Measurements from ENCODE around the gene MEF2C. TPM values are rescaled to one million over a fixed set of nuclear protein-coding genes. Genes with fewer than 3 reads are reported as not detected.

MEF2C gene
- polyA plus RNA-seq, 1 donor = 14.4 TPM

DNA sequence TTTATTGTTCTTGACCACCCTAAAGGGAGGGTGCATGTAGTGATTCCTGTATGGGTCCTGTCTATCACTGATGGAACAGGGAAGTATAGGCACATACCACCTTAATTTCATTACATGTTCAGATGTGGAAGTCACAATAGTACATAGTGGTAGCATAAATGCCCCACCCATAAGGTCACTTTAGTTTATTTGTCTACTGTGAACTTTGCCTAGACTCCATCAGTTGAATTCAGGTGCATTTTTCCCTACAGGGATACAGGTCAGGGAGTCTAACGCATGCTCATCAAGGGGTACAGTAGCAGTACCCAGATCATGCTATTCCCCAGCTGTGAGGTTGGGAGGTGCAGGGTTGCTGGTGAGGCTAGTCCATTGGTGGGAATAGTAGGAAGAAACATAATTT, 175.0 kb downstream of the MEF2C start:
- DNase-seq = no peak
- Histone ChIP-seq H3K4me3 (ENCODE audit: low read length) (no peak overlapping the region), H3K27ac (ENCODE audit: low read length) (no peak overlapping the region), H3K9me3 (ENCODE audit: control insufficient read depth, low read depth, low read length) (no peaks in the 10 kb centered on the region), H3K36me3 (ENCODE audit: control insufficient read depth, insufficient read depth, low read length) (no peaks in the 10 kb centered on the region), H3K4me1 (ENCODE audit: control insufficient read depth, insufficient read depth, low read length) (no peaks in the 10 kb centered on the region), H3K27me3 (ENCODE audit: control insufficient read depth, insufficient read depth, low read length) (peaks cover 11% of the 10 kb centered on the region)
- WGBS (ENCODE audit: insufficient coverage, low lambda C conversion rate) = no CpG with 5 or more reads among the region's 1 CpG

- WGBS (ENCODE audit: insufficient coverage, low lambda C conversion rate) = no CpG with 5 or more reads among the region's 4 CpGs
- Histone ChIP-seq H3K4me3 (ENCODE audit: low read length) (no peak overlapping the region), H3K4me1 (ENCODE audit: control insufficient read depth, insufficient read depth, low read length) (no peaks in the 10 kb centered on the region), H3K27me3 (ENCODE audit: control insufficient read depth, insufficient read depth, low read length) (peaks cover 11% of the 10 kb centered on the region), H3K27ac (ENCODE audit: low read length) (no peak overlapping the region), H3K9me3 (ENCODE audit: control insufficient read depth, low read depth, low read length) (no peaks in the 10 kb centered on the region), H3K36me3 (ENCODE audit: control insufficient read depth, insufficient read depth, low read length) (no peaks in the 10 kb centered on the region)
- no peak for DNase-seq
Measured at GRCh38 chr5:88707216-88707965, 175.6 kb downstream of the MEF2C start.

DNA sequence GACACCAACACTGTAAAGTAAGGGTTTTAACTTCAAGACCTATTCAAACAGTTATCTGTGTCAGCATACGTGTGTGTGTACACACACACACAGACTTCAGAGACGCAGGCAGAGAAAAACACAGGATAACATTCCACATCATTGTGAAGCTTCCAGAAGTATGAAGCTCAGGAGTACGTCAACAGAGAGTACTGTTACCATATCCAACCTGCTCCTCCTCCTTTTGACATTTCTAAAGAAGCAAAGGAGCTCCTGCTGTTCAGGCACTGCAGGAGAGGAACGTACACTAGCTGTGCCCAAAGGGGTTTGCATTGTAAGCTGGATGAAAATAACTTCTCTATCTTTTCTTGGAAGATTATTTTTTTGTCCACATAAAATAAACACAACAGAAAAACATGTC, 180.7 kb downstream of the MEF2C start:
- Histone ChIP-seq H3K4me3 (ENCODE audit: low read length) (no peak overlapping the region), H3K27ac (ENCODE audit: low read length) (no peak overlapping the region), H3K4me1 (ENCODE audit: control insufficient read depth, insufficient read depth, low read length) (no peaks in the 10 kb centered on the region), H3K36me3 (ENCODE audit: control insufficient read depth, insufficient read depth, low read length) (no peaks in the 10 kb centered on the region), H3K9me3 (ENCODE audit: control insufficient read depth, low read depth, low read length) (no peaks in the 10 kb centered on the region), H3K27me3 (ENCODE audit: control insufficient read depth, insufficient read depth, low read length) (peaks cover 23% of the 10 kb centered on the region)
- no peak for DNase-seq
- no CpG with 5 or more reads among the region's 4 CpGs for WGBS (ENCODE audit: insufficient coverage, low lambda C conversion rate)

GRCh38 chr5:88700121-88700520, 182.9 kb downstream of the MEF2C start:
- H3K27me3 ChIP-seq (ENCODE audit: control insufficient read depth, insufficient read depth, low read length) = peaks cover 31% of the 10 kb centered on the region
- H3K4me3 ChIP-seq (ENCODE audit: low read length) = no peak overlapping the region
- no peak for DNase-seq
- no peaks in the 10 kb centered on the region for H3K4me1 ChIP-seq (ENCODE audit: control insufficient read depth, insufficient read depth, low read length)
- no peak overlapping the region for H3K27ac ChIP-seq (ENCODE audit: low read length)
- H3K9me3 ChIP-seq (ENCODE audit: control insufficient read depth, low read depth, low read length) = no peaks in the 10 kb centered on the region
- H3K36me3 ChIP-seq (ENCODE audit: control insufficient read depth, insufficient read depth, low read length) = no peaks in the 10 kb centered on the region

DNA sequence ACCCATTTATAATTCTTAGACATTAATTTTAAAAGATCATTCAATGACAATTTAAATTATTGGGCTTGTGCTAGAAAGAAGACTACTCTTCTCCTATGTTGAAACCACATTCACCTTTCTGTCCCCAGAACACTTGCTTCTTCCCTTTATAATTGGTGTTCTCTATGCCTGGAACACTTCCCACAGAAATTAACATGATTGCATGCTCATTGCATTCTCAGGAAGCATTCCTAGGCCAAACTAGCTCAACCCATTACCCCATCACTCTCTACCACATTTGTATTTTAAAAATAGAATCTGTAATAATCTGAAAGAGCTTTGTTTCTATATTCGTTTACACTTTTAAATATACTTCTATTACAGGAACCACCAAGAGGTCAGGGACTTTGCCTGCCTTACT, 184.7 kb downstream of the MEF2C start:
- 86% methylated on average over 1 of the region's 1 CpG for WGBS (ENCODE audit: insufficient coverage, low lambda C conversion rate)
- DNase-seq = no peak
- peaks cover 50% of the 10 kb centered on the region for H3K27me3 ChIP-seq (ENCODE audit: control insufficient read depth, insufficient read depth, low read length)
- peaks cover 3% of the 10 kb centered on the region for H3K9me3 ChIP-seq (ENCODE audit: control insufficient read depth, low read depth, low read length)
- H3K4me3 ChIP-seq (ENCODE audit: low read length) = no peak overlapping the region
- H3K36me3 ChIP-seq (ENCODE audit: control insufficient read depth, insufficient read depth, low read length) = no peaks in the 10 kb centered on the region
- H3K4me1 ChIP-seq (ENCODE audit: control insufficient read depth, insufficient read depth, low read length) = no peaks in the 10 kb centered on the region
- H3K27ac ChIP-seq (ENCODE audit: low read length) = no peak overlapping the region

DNA sequence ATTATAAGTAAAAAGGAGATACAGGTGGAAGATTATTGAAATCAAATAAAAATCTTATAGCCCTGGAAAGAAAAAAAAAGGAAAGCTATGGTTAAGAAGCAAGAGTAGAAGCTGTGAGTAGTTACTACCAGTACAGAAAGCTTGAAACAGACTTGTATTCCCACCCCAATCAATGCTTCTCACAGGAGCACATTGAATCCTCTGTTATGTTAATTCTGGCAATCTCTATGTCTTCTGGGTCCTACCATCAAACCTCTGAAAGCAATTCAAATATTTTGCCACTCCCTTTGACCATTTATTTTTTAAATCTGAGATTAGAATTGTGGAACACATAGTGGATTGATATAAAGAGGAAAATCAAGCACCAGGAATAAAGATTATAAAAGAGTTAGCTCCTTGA, 186.5 kb downstream of the MEF2C start:
- H3K4me1 ChIP-seq (ENCODE audit: control insufficient read depth, insufficient read depth, low read length) = no peaks in the 10 kb centered on the region
- H3K27me3 ChIP-seq (ENCODE audit: control insufficient read depth, insufficient read depth, low read length) = peaks cover 64% of the 10 kb centered on the region
- no peak overlapping the region for H3K27ac ChIP-seq (ENCODE audit: low read length)
- H3K36me3 ChIP-seq (ENCODE audit: control insufficient read depth, insufficient read depth, low read length) = no peaks in the 10 kb centered on the region
- peaks cover 3% of the 10 kb centered on the region for H3K9me3 ChIP-seq (ENCODE audit: control insufficient read depth, low read depth, low read length)
- no peak overlapping the region for H3K4me3 ChIP-seq (ENCODE audit: low read length)
- DNase-seq = no peak

GRCh38 chr5:88695931-88696330, 187.1 kb downstream of the MEF2C start:
- Histone ChIP-seq H3K4me1 (ENCODE audit: control insufficient read depth, insufficient read depth, low read length) (peaks cover 3% of the 10 kb centered on the region), H3K36me3 (ENCODE audit: control insufficient read depth, insufficient read depth, low read length) (no peaks in the 10 kb centered on the region), H3K9me3 (ENCODE audit: control insufficient read depth, low read depth, low read length) (peaks cover 3% of the 10 kb centered on the region), H3K27ac (ENCODE audit: low read length) (no peak overlapping the region), H3K4me3 (ENCODE audit: low read length) (no peak overlapping the region), H3K27me3 (ENCODE audit: control insufficient read depth, insufficient read depth, low read length) (peaks cover 70% of the 10 kb centered on the region)
- WGBS (ENCODE audit: insufficient coverage, low lambda C conversion rate) = no CpG with 5 or more reads among the region's 3 CpGs
- no peak for DNase-seq

- no peak for DNase-seq
- Histone ChIP-seq H3K4me3 (ENCODE audit: low read length) (no peak overlapping the region), H3K36me3 (ENCODE audit: control insufficient read depth, insufficient read depth, low read length) (no peaks in the 10 kb centered on the region), H3K9me3 (ENCODE audit: control insufficient read depth, low read depth, low read length) (peaks cover 7% of the 10 kb centered on the region), H3K4me1 (ENCODE audit: control insufficient read depth, insufficient read depth, low read length) (peaks cover 8% of the 10 kb centered on the region), H3K27ac (ENCODE audit: low read length) (no peak overlapping the region), H3K27me3 (ENCODE audit: control insufficient read depth, insufficient read depth, low read length) (peaks cover 75% of the 10 kb centered on the region)
- 0% methylated on average over 1 of the region's 19 CpGs for WGBS (ENCODE audit: insufficient coverage, low lambda C conversion rate)
Measured at GRCh38 chr5:88695232-88695631, 187.8 kb downstream of the MEF2C start.

- no peak overlapping the region for H3K27ac ChIP-seq (ENCODE audit: low read length)
- no peak for DNase-seq
- peaks cover 10% of the 10 kb centered on the region for H3K9me3 ChIP-seq (ENCODE audit: control insufficient read depth, low read depth, low read length)
- no peak overlapping the region for H3K4me3 ChIP-seq (ENCODE audit: low read length)
- H3K4me1 ChIP-seq (ENCODE audit: control insufficient read depth, insufficient read depth, low read length) = peaks cover 8% of the 10 kb centered on the region
- H3K36me3 ChIP-seq (ENCODE audit: control insufficient read depth, insufficient read depth, low read length) = no peaks in the 10 kb centered on the region
- 4% methylated on average over 5 of the region's 28 CpGs for whole genome bisulfite sequencing (ENCODE audit: insufficient coverage, low lambda C conversion rate)
- peaks cover 80% of the 10 kb centered on the region for H3K27me3 ChIP-seq (ENCODE audit: control insufficient read depth, insufficient read depth, low read length)
Measured at GRCh38 chr5:88694023-88694679, 188.8 kb downstream of the MEF2C start.

- no CpG with 5 or more reads among the region's 25 CpGs for WGBS (ENCODE audit: insufficient coverage, low lambda C conversion rate)
- no peak for DNase-seq
- H3K36me3 ChIP-seq (ENCODE audit: control insufficient read depth, insufficient read depth, low read length) = no peaks in the 10 kb centered on the region
Measured at GRCh38 chr5:88693071-88693932, 189.7 kb downstream of the MEF2C start.

More at GRCh38 chr5:88693071-88693932, 189.7 kb downstream of the MEF2C start:
- no peak overlapping the region for H3K4me3 ChIP-seq (ENCODE audit: low read length)
- no peak overlapping the region for H3K27ac ChIP-seq (ENCODE audit: low read length)
- H3K4me1 ChIP-seq (ENCODE audit: control insufficient read depth, insufficient read depth, low read length) = peaks cover 8% of the 10 kb centered on the region
- peaks cover 86% of the 10 kb centered on the region for H3K27me3 ChIP-seq (ENCODE audit: control insufficient read depth, insufficient read depth, low read length)
- peaks cover 10% of the 10 kb centered on the region for H3K9me3 ChIP-seq (ENCODE audit: control insufficient read depth, low read depth, low read length)

All from large intestine (tissue), 3 donors.